ENCODE data around the gene PPFIBP2. TPM values are rescaled to one million over a fixed set of nuclear protein-coding genes. Genes with fewer than 3 reads are reported as not detected.

The PPFIBP2 gene
- total RNA-seq, 1 donor from 2014 or later: 64.1 TPM

DNA sequence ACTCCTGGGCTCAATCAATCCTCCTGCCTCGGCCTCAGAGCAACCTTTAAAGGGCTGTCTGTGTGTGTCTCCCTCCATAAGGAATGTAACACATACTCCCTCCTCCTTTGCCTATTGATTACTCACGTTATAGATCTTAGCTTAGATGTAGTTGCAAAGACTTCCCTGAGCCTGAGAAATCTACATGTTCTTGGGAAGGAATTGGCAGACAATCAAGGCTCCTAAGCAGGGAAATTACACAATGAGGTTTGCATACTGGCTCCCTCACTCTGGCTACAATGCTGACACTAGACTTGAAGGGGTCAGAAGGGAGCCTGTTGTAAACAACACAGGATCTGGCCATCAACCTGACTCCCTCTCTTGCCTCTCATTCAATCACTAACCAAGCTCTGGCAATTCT lies 33.7 kb upstream of the PPFIBP2 start:
- H3K27ac Mint-ChIP-seq: no peak overlapping the region
- H3K9me3 Mint-ChIP-seq (ENCODE audit: low read depth): no peaks in the 10 kb centered on the region
- no peak for TF ChIP-seq CTCF (IDR thresholded peaks at IDR 0.05; ENCODE audit: unreplicated experiment)
- H3K27me3 Mint-ChIP-seq: no peaks in the 10 kb centered on the region
- peaks cover 6% of the 10 kb centered on the region for H3K4me1 Mint-ChIP-seq (ENCODE audit: low read depth)
- no peaks in the 10 kb centered on the region for H3K36me3 Mint-ChIP-seq (ENCODE audit: insufficient read depth)
- DNase-seq (ENCODE audit: low spot score, unreplicated experiment): no peak
- no peak overlapping the region for H3K4me3 Mint-ChIP-seq (ENCODE audit: low read depth)

GRCh38 chr11:7484131-7484530 lies 29.7 kb upstream of the PPFIBP2 start:
- no peak for DNase-seq (ENCODE audit: low spot score, unreplicated experiment)
- no peak for TF ChIP-seq CTCF (IDR thresholded peaks at IDR 0.05; ENCODE audit: unreplicated experiment)
- no peaks in the 10 kb centered on the region for H3K36me3 Mint-ChIP-seq (ENCODE audit: insufficient read depth)
- no peak overlapping the region for H3K27ac Mint-ChIP-seq
- no peaks in the 10 kb centered on the region for H3K27me3 Mint-ChIP-seq
- peaks cover 9% of the 10 kb centered on the region for H3K4me1 Mint-ChIP-seq (ENCODE audit: low read depth)
- no peak overlapping the region for H3K4me3 Mint-ChIP-seq (ENCODE audit: low read depth)
- H3K9me3 Mint-ChIP-seq (ENCODE audit: low read depth): no peaks in the 10 kb centered on the region

DNA sequence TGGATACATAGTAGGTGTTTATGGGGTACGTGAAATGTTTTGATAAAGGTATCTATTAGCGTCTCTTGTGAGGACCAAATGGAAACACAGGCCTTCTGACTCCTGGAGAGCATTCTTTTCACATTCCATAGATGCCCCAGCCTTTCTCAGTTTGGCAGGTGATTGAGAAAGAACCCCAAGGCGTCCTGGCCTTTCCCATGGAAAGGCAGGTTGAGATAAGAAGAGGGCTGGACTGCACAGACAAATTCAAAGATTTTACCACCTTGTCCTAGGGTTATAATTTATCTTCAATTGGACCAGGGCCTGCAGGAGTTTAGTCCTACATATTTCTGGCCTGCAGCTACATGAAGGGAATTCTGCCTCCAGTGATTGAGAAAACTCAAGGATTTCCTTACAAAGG lies 29.2 kb upstream of the PPFIBP2 start:
- no peaks in the 10 kb centered on the region for H3K9me3 Mint-ChIP-seq (ENCODE audit: low read depth)
- no peak for DNase-seq (ENCODE audit: low spot score, unreplicated experiment)
- no peak overlapping the region for H3K4me3 Mint-ChIP-seq (ENCODE audit: low read depth)
- no peak overlapping the region for H3K27ac Mint-ChIP-seq
- H3K27me3 Mint-ChIP-seq: no peaks in the 10 kb centered on the region
- peaks cover 9% of the 10 kb centered on the region for H3K4me1 Mint-ChIP-seq (ENCODE audit: low read depth)
- no peak for TF ChIP-seq CTCF (IDR thresholded peaks at IDR 0.05; ENCODE audit: unreplicated experiment)
- H3K36me3 Mint-ChIP-seq (ENCODE audit: insufficient read depth): no peaks in the 10 kb centered on the region

DNA sequence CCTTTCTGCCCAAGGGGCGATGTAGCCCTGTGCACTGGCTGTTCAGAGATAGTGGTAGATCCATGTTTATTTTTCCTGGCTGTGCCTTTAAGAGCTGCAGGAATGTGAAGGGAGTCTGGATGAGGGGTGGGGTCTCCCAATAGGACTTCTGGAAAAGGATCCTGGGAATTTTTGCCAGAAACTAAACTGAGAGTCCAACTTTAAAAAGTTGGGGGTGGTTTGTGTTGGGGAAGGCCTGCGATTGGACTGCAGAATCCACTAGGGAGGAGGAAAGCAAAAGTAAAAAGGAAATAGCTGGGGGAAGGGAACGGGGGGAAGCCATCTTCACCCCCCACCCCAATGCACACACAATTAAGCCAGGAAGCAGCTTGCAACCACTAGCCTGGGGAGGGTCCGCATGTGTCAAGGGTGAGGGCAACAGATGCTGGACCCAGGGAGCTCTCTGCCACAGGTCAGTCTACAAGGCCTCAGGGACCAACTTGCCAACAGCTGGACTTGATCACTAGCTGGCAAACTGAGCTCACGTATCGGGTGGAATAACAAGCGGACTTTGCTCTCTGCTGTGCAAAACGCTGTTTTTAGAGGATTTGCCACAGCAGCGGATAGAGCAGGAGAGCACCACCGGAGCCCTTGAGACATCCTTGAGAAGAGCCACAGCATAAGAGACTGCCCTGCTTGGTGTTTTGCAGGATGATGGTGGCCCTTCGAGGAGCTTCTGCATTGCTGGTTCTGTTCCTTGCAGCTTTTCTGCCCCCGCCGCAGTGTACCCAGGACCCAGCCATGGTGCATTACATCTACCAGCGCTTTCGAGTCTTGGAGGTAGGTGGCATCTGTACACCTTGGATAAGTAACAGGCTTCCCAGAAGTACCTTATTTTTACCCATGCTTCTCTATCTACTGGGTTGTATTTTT lies 28.4 kb upstream of the PPFIBP2 start, which contains the start of gene OLFML1:
Gene OLFML1, plus strand, starts transcription at position 321 of the 912 bp plus-strand sequence. Its CDS starts 370 bp downstream, at position 691.
- DNase-seq (ENCODE audit: low spot score, unreplicated experiment): no peak
- Mint-ChIP-seq H3K4me1 (ENCODE audit: low read depth) (peaks cover 9% of the 10 kb centered on the region), H3K4me3 (ENCODE audit: low read depth) (no peak within 1 kb of the TSS), H3K27me3 (no peaks in the 10 kb centered on the region), H3K27ac (no peak within 1 kb of the TSS), H3K9me3 (ENCODE audit: low read depth) (no peaks in the 10 kb centered on the region), H3K36me3 (ENCODE audit: insufficient read depth) (no peaks in the 10 kb centered on the region)
- no peak for TF ChIP-seq CTCF (IDR thresholded peaks at IDR 0.05; ENCODE audit: unreplicated experiment)

DNA sequence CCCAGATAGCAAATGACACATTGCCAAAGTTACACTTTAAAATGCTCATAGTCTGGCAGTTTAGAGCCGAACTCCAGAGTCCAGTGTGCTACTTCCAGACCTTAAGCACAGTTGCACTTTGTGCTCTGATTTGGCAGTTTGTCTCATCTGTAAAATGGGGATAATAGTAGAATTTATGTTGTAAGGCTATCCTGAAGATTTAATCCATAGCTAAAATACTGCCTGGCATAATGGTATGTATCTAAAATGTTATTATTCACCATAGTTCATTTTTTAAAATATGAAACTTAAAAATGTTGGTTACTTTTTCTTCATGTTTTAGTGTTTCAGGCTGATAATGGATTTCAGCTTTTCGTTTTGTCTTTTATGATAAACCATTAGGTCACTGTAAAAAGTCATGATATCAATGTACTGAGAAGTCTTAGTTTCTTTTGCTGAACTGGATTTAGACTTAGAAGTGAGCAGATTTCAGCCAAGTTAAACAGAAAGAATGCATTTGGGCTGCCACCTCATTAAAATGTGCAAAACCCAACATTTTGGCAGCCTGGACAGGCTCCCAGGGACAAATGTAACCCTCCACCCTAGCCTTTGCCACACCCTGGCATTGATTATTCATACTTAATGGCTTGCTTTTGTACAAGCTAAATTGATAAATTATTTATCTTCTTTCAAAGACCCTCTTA lies 27.6 kb upstream of the PPFIBP2 start:
- Mint-ChIP-seq H3K4me3 (ENCODE audit: low read depth) (no peak overlapping the region), H3K9me3 (ENCODE audit: low read depth) (no peaks in the 10 kb centered on the region), H3K27ac (no peak overlapping the region), H3K27me3 (no peaks in the 10 kb centered on the region), H3K36me3 (ENCODE audit: insufficient read depth) (no peaks in the 10 kb centered on the region), H3K4me1 (ENCODE audit: low read depth) (peaks cover 9% of the 10 kb centered on the region)
- DNase-seq (ENCODE audit: low spot score, unreplicated experiment): no peak
- TF ChIP-seq CTCF (IDR thresholded peaks at IDR 0.05; ENCODE audit: unreplicated experiment): no peak

Measured in progenitor cell of endocrine pancreas (in vitro differentiated cells).